OCI-LY7 (cell line): Measurements from ENCODE around the gene HMCN1. TPM values are rescaled to one million over a fixed set of nuclear protein-coding genes. Genes with fewer than 3 reads are reported as not detected.

ENCODE experiments used
- BruUV-seq: library from RNA; stranded (reverse); fragments of 400-500 nt; replicated peaks from 2 replicates; lab custom pipeline; 2021; lab: Mats Ljungman, UMichigan
- CTCF ChIA-PET: fragments of 300-600 bp; sonication (Branson Sonifier 250); formaldehyde crosslinking; loops from one replicate; lab custom pipeline; 2022; ENCODE audit warnings: antibody characterized with exemption; ENCODE audit not compliant: unreplicated experiment; lab: Charles Lee
- POLR2A ChIA-PET: fragments of 300-600 bp; sonication (Branson Sonifier 250); formaldehyde crosslinking; loops from one replicate; lab custom pipeline; 2022; ENCODE audit warnings: antibody characterized with exemption; lab: Charles Lee
- DNase-seq: peaks from one replicate; pipeline ENCODE4 v3.0.0-alpha.2; 2015; ENCODE audit warnings: low spot score
- H2AFZ ChIP-seq: fragments of 200-600 bp; sonication (generic), shearing (Covaris generic); 2 replicates; pipeline ENCODE4 v1.6.1; 2014; ENCODE audit warnings: mild to moderate bottlenecking, antibody characterized with exemption, low read length, moderate library complexity
- H3K27ac ChIP-seq: fragments of 200-600 bp; sonication (generic); 2 replicates; pipeline ENCODE4 v1.5.1; 2014; ENCODE audit warnings: mixed run types, low read depth, mild to moderate bottlenecking, moderate library complexity, low read length, inconsistent platforms; ENCODE audit not compliant: poor library complexity, severe bottlenecking
- H3K36me3 ChIP-seq: fragments of 200-600 bp; sonication (generic); 2 replicates; pipeline ENCODE4 v1.6.1; 2014; ENCODE audit warnings: mild to moderate bottlenecking, antibody characterized with exemption, low read length, moderate library complexity, mixed read lengths; ENCODE audit not compliant: insufficient read depth
- H3K4me1 ChIP-seq: fragments of 200-600 bp; sonication (generic); 2 replicates; pipeline ENCODE4 v1.5.1; 2014; ENCODE audit warnings: mild to moderate bottlenecking, low read length; ENCODE audit not compliant: insufficient read depth, poor library complexity, severe bottlenecking
- H3K4me2 ChIP-seq: fragments of 200-600 bp; sonication (generic); 2 replicates; pipeline ENCODE4 v1.6.1; 2014; ENCODE audit warnings: mild to moderate bottlenecking, low read length
- H3K4me3 ChIP-seq: fragments of 200-600 bp; sonication (generic); 2 replicates; pipeline ENCODE4 v1.5.1; 2014; ENCODE audit warnings: mild to moderate bottlenecking, low read depth, low read length; ENCODE audit not compliant: poor library complexity, severe bottlenecking
- H3K79me2 ChIP-seq: fragments of 200-600 bp; sonication (generic); 2 replicates; pipeline ENCODE4 v1.6.1; 2016; ENCODE audit warnings: low read depth, mild to moderate bottlenecking, low read length, moderate library complexity, mixed read lengths; ENCODE audit not compliant: insufficient read depth
- H3K9me2 ChIP-seq: fragments of 200-600 bp; sonication (generic); 2 replicates; pipeline ENCODE4 v1.6.1; 2016; ENCODE audit warnings: mild to moderate bottlenecking, low read length, mixed read lengths; ENCODE audit not compliant: insufficient read depth
- H3K9me3 ChIP-seq: fragments of 200-600 bp; sonication (generic); 2 replicates; pipeline ENCODE4 v1.6.1; 2014; ENCODE audit warnings: mild to moderate bottlenecking, mixed run types, low read length, mixed read lengths
- H4K20me1 ChIP-seq: fragments of 200-600 bp; sonication (generic); 2 replicates; pipeline ENCODE4 v1.6.1; 2014; ENCODE audit warnings: mild to moderate bottlenecking, antibody characterized with exemption, low read length, moderate library complexity, mixed read lengths; ENCODE audit not compliant: insufficient read depth
- CTCF ChIP-seq: fragments of 200-600 bp; sonication (generic); conservative IDR thresholded peaks from 2 replicates; pipeline ENCODE4 v1.5.1; 2014; ENCODE audit warnings: mild to moderate bottlenecking, antibody characterized with exemption, low read length, moderate library complexity, mixed read lengths
- EZH2phosphoT487 ChIP-seq: fragments of 200-600 bp; sonication (generic); IDR thresholded peaks from 2 replicates; pipeline ENCODE4 v1.6.1; 2018; ENCODE audit warnings: low read depth, borderline replicate concordance, mild to moderate bottlenecking, mixed run types, antibody characterized with exemption, low read length, moderate library complexity, mixed read lengths
- intact Hi-C: fragments of 100-400 bp; cut with micrococcal nuclease; formaldehyde crosslinking; loops from one replicate; pipeline ENCODE4 v1.10.0; 2022; ENCODE audit not compliant: unreplicated experiment
- total RNA-seq, 2 experiments: library from RNA; depleted of rRNA in 1 of 2; stranded (reverse); fragments of >200 nt in 1 of 2; shearing (Covaris generic) in 1 of 2; gene quantifications; 2 replicates each; pipeline ENCODE4 v1.2.3, GENCODE V29; 2014 to 2022

HMCN1 gene
- total RNA-seq, 2 experiments from 2014 or later, result 0.02 TPM; not detected in 1

- H3K4me3 ChIP-seq, result no peak overlapping the region
- H3K9me2 ChIP-seq, result no peaks in the 10 kb centered on the region
- no peaks in the 10 kb centered on the region for H3K9me3 ChIP-seq
- ChIA-PET POLR2A (interaction anchor here (1.0 kb wide), 1 partner anchor 22 kb away, joined by 3 read pairs; no protein-coding TSS in a partner anchor), CTCF (no interaction called here)
- no peaks in the 10 kb centered on the region for H3K79me2 ChIP-seq
- TF ChIP-seq EZH2phosphoT487 (no peak), CTCF (no peak)
- H2AFZ ChIP-seq, result no peak overlapping the region
- intact Hi-C loops, result no loop called here
- no TSS peak for BruUV-seq
- no peaks in the 10 kb centered on the region for H3K36me3 ChIP-seq
- DNase-seq, result no peak
- no peaks in the 10 kb centered on the region for H3K4me1 ChIP-seq
- H3K4me2 ChIP-seq, result no peak overlapping the region
- no peak overlapping the region for H3K27ac ChIP-seq
- no peaks in the 10 kb centered on the region for H4K20me1 ChIP-seq
Measured at GRCh38 chr1:185965870-185966269, 231.7 kb downstream of the HMCN1 start.

DNA sequence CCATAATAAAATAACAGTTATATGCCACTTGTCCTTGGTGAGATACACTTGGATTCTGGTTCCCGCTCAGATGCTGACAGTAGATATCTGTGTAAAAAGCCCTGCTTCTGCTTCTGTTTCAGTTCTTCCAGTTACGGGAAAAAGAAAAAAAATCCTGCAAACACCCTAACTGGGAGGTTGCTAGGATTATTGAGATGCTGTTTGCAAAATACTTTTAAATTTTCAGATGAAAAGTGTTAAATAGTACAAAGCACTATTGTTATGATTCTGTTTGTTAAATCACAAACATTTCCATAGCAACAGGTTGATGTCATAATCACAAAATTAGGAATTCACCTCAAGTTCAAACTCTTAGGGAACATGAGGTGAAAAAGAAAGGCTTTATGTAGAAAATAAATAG lies 232.3 kb downstream of the HMCN1 start:
- no peaks in the 10 kb centered on the region for H3K36me3 ChIP-seq
- H3K9me2 ChIP-seq, result no peaks in the 10 kb centered on the region
- H3K4me2 ChIP-seq, result no peak overlapping the region
- BruUV-seq, result no TSS peak
- H3K27ac ChIP-seq, result no peak overlapping the region
- no peak overlapping the region for H3K4me3 ChIP-seq
- ChIA-PET POLR2A (interaction anchor here (1.0 kb wide), 1 partner anchor 23 kb away, joined by 3 read pairs; no protein-coding TSS in a partner anchor), CTCF (no interaction called here)
- no peak for DNase-seq
- H3K9me3 ChIP-seq, result no peaks in the 10 kb centered on the region
- H3K79me2 ChIP-seq, result no peaks in the 10 kb centered on the region
- no peaks in the 10 kb centered on the region for H4K20me1 ChIP-seq
- no peaks in the 10 kb centered on the region for H3K4me1 ChIP-seq
- intact Hi-C loops, result no loop called here
- no peak overlapping the region for H2AFZ ChIP-seq
- TF ChIP-seq CTCF (no peak), EZH2phosphoT487 (no peak)

- Histone ChIP-seq H3K9me2 (no peaks in the 10 kb centered on the region), H3K4me3 (no peak overlapping the region), H3K9me3 (no peaks in the 10 kb centered on the region), H2AFZ (no peak overlapping the region), H3K36me3 (no peaks in the 10 kb centered on the region), H3K4me2 (no peak overlapping the region), H3K27ac (no peak overlapping the region), H3K4me1 (no peaks in the 10 kb centered on the region), H4K20me1 (no peaks in the 10 kb centered on the region), H3K79me2 (no peaks in the 10 kb centered on the region)
- BruUV-seq, result no TSS peak
- DNase-seq, result no peak
- POLR2A ChIA-PET, result interaction anchor here (0.8 to 1.3 kb wide), 3 partner anchors 10 to 17 kb away, joined by 3 to 6 read pairs (median 3); no protein-coding TSS in a partner anchor
- CTCF ChIA-PET, result no interaction called here
- no peak for TF ChIP-seq EZH2phosphoT487
- TF ChIP-seq CTCF, result no peak
- intact Hi-C loops, result no loop called here
Measured at GRCh38 chr1:185969028-185969427, 234.8 kb downstream of the HMCN1 start.
